ENCODE measurements around the gene FMO1.

- TF ChIP-seq EZH2phosphoT487 (IDR thresholded peaks at IDR 0.05; ENCODE audit: borderline replicate concordance), result no peak
- no peak for TF ChIP-seq CTCF (IDR thresholded peaks at IDR 0.05 in 2 of 3, conservative IDR thresholded peaks at IDR 0.05 in 1 of 3; ENCODE audit: borderline replicate concordance in 1 of 3, insufficient read depth in 1 of 3, low read depth in 2 of 3, low read length in 2 of 3)
- no peak for TF ChIP-seq POLR2AphosphoS5 (IDR thresholded peaks at IDR 0.05; ENCODE audit: low read depth, low read length)
- TF ChIP-seq MAX (IDR thresholded peaks at IDR 0.05), result no peak
- TF ChIP-seq SIN3A (IDR thresholded peaks at IDR 0.05; ENCODE audit: low read depth), result no peak
- TF ChIP-seq ZFX (IDR thresholded peaks at IDR 0.05), result no peak
- TF ChIP-seq POLR2A (IDR thresholded peaks at IDR 0.05; ENCODE audit: borderline replicate concordance, extremely low read depth, insufficient read depth, insufficient read length), result no peak
- TF ChIP-seq YY1 (IDR thresholded peaks at IDR 0.05; ENCODE audit: extremely low read depth, insufficient replicate concordance, low read depth, low read length), result no peak
- TF ChIP-seq EZH2 (IDR thresholded peaks at IDR 0.05), result no peak
- TF ChIP-seq REST (IDR thresholded peaks at IDR 0.05; ENCODE audit: low read depth), result no peak
- no peak for TF ChIP-seq FOSL1 (IDR thresholded peaks at IDR 0.05; ENCODE audit: low read depth)
- TF ChIP-seq CEBPB (IDR thresholded peaks at IDR 0.05; ENCODE audit: low read depth), result no peak
Observed at GRCh38 chr1:171300401-171300800, 52.1 kb downstream of the FMO1 start.

Measured in HCT116 (cell line).